ENCODE measurements around the gene EMILIN3.

The EMILIN3 gene

GRCh38 chr20:41344938-41345728, 21.5 kb downstream of the EMILIN3 start:
- DNase-seq (ENCODE audit: low read depth), result no peak
- no peak for TF ChIP-seq CTCF (IDR thresholded peaks at IDR 0.05; ENCODE audit: low read depth, low read length)
- no peak for TF ChIP-seq MAX (IDR thresholded peaks at IDR 0.05; ENCODE audit: low read depth, low read length)
- no peak for TF ChIP-seq POLR2A (IDR thresholded peaks at IDR 0.05; ENCODE audit: extremely low read depth, insufficient read length)
- TF ChIP-seq MYC (IDR thresholded peaks at IDR 0.05; ENCODE audit: low read depth, low read length), result no peak
- H3K4me3 ChIP-seq (ENCODE audit: low read depth, low read length), result no peak overlapping the region

GRCh38 chr20:41344477-41344876, 22.1 kb downstream of the EMILIN3 start:
- no peak for TF ChIP-seq MYC (IDR thresholded peaks at IDR 0.05; ENCODE audit: low read depth, low read length)
- no peak for TF ChIP-seq POLR2A (IDR thresholded peaks at IDR 0.05; ENCODE audit: extremely low read depth, insufficient read length)
- no peak for TF ChIP-seq CTCF (IDR thresholded peaks at IDR 0.05; ENCODE audit: low read depth, low read length)
- no peak for TF ChIP-seq MAX (IDR thresholded peaks at IDR 0.05; ENCODE audit: low read depth, low read length)
- H3K4me3 ChIP-seq (ENCODE audit: low read depth, low read length), result no peak overlapping the region
- no peak for DNase-seq (ENCODE audit: low read depth)

DNA sequence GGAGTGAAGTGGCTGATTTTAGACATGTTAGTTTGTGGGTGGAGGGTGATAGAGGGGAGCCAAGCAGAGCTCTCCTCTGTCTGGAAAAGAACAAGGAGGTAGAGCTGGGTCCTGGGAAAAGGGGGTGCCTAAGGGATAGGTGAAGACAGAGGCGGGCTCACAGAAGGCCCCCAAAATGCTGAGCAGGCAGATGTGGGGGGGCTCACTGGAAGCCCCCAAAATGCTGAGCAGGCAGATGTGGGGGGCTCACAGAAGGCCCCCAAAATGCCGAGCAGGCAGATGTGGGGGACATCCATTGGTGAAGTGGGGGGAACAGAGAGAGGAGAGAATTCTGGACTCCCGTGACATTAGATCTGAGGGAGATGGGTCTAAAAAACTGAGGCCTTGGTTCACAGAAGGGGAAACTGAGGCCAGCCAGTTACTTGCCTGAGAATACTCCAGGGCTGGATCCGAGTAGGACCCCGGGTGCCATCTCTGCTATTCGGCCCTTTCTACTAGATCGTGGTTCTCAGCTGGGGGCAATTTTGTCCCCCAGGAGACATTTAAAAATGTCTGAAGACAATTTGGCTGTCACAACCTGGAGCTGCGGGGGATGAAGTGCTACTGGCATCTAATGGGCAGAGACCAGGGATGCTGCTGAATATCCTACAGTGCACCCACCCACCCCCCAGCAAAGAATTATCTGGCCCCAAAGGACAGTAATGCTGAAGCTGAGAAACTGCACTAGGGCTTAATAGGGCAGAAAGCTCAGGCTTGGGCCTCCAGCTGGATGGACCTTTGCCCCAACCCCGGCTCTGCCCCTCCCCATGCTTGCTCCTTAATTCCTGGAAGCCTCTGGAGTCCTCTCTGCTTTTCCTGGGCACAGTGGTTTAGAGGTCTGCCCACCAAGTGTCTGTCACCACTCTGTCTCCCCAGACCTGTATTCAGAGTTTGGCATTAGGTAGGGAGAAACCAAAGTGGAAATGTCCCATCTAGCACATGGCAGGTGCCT, 23.8 kb downstream of the EMILIN3 start:
- no peak overlapping the region for H3K4me3 ChIP-seq (ENCODE audit: low read depth, low read length)
- TF ChIP-seq CTCF (IDR thresholded peaks at IDR 0.05; ENCODE audit: low read depth, low read length) (no peak), MYC (IDR thresholded peaks at IDR 0.05; ENCODE audit: low read depth, low read length) (no peak), POLR2A (IDR thresholded peaks at IDR 0.05; ENCODE audit: extremely low read depth, insufficient read length) (no peak), MAX (IDR thresholded peaks at IDR 0.05; ENCODE audit: low read depth, low read length) (no peak)
- no peak for DNase-seq (ENCODE audit: low read depth)

DNA sequence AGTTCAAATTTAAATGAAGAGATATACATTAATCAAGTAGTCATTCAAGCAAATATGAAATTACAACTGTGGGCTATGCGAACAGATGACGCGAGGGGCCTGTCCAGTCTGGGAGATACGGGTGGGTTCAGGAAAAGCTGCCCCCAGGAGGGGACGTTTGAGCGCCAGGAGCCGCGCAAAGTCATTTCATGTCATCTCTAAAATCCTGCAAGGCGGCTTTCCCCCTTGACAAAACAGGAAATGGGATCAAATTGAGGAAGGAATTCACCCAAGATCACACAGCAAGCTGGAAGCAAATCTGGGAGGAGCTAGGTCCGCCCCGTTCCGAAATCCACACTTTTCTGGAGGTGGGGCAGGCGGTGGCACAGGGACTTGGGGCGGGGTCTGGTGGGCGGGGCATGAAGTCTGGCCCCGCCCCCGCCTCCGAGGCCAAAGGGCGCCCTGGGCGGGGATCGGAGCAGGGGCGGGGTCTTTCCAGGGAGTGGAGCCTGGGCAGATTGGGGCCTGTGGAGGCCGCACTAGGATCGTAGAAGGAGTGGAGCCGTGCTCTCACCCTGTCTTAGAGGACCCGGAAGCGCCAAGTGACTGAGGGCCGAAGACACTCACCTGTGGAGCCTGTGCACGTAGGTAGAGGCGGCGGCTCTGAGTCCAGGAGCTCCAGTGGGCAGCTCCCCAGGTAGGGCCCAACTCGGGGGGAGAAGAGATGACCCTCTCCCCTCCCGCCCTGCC, 26.1 kb downstream of the EMILIN3 start, which contains the start of gene LPIN3:
TSS of gene LPIN3 (plus strand) at position 495 of the 729 bp plus-strand sequence. CDS start 4,983 bp downstream, outside the sequence.
- TF ChIP-seq MAX (IDR thresholded peaks at IDR 0.05; ENCODE audit: low read depth, low read length) (no peak), CTCF (IDR thresholded peaks at IDR 0.05; ENCODE audit: low read depth, low read length) (no peak), MYC (IDR thresholded peaks at IDR 0.05; ENCODE audit: low read depth, low read length) (no peak), POLR2A (IDR thresholded peaks at IDR 0.05; ENCODE audit: extremely low read depth, insufficient read length) (no peak)
- H3K4me3 ChIP-seq (ENCODE audit: low read depth, low read length), result no peak within 1 kb of the TSS
- DNase-seq (ENCODE audit: low read depth), result peak; percentile 21

- no peak overlapping the region for H3K4me3 ChIP-seq (ENCODE audit: low read depth, low read length)
- DNase-seq (ENCODE audit: low read depth), result peak; percentile 65
- peak; percentile 88 for TF ChIP-seq CTCF (IDR thresholded peaks at IDR 0.05; ENCODE audit: low read depth, low read length)
- no peak for TF ChIP-seq MYC (IDR thresholded peaks at IDR 0.05; ENCODE audit: low read depth, low read length)
These were observed 26.7 kb downstream of the EMILIN3 start for GRCh38 chr20:41339957-41340326.
